IMR-90 (cell line): ENCODE measurements around the gene RAB11FIP4. TPM values are rescaled to one million over a fixed set of nuclear protein-coding genes. Genes with fewer than 3 reads are reported as not detected.

Experiments used
- ATAC-seq: fragments of 200-7000 bp; cut with Tn5 transposase; 2 replicates; pipeline ENCODE4 v1.9.1; 2020; ENCODE audit warnings: low read depth, mild to moderate bottlenecking, moderate library complexity
- BruUV-seq: library from RNA; stranded (reverse); fragments of 400-500 nt; replicated peaks from 2 replicates; lab custom pipeline; 2021; lab: Mats Ljungman, UMichigan
- CTCF ChIA-PET: fragments of 300-600 bp; formaldehyde crosslinking; extraction: SDS; loops from one replicate; lab custom pipeline; 2021; ENCODE audit warnings: antibody characterized with exemption; lab: Yijun Ruan, JAX
- POLR2A ChIA-PET: fragments of 300-600 bp; sonication (Branson Sonifier 250); formaldehyde crosslinking; loops from one replicate; lab custom pipeline; 2022; ENCODE audit warnings: antibody characterized with exemption; ENCODE audit not compliant: unreplicated experiment; lab: Charles Lee
- DNase-seq: peaks from one replicate; pipeline ENCODE4 v3.0.0; 2013
- H2AFZ ChIP-seq: replicated peaks from 2 replicates; pipeline ENCODE3; 2013; ENCODE audit warnings: low read length, mild to moderate bottlenecking; ENCODE audit not compliant: poor library complexity
- H2AK5ac ChIP-seq: 2 replicates; pipeline ENCODE4 v1.6.1; 2013; ENCODE audit warnings: low read depth, low read length, inconsistent platforms
- H2AK9ac ChIP-seq: replicated peaks from 2 replicates; pipeline ENCODE3; 2013; ENCODE audit warnings: mild to moderate bottlenecking, low read depth, low read length, moderate library complexity; ENCODE audit not compliant: poor library complexity
- H2BK120ac ChIP-seq: 2 replicates; pipeline ENCODE4 v1.6.1; 2013; ENCODE audit warnings: low read depth, low read length, inconsistent platforms
- H2BK15ac ChIP-seq: 3 replicates; pipeline ENCODE4 v1.6.1; 2013; ENCODE audit warnings: low read depth, low read length, inconsistent platforms
- H2BK20ac ChIP-seq: 2 replicates; pipeline ENCODE4 v1.6.1; 2013; ENCODE audit warnings: low read depth, mild to moderate bottlenecking, inconsistent platforms, low read length, moderate library complexity
- H2BK5ac ChIP-seq: 2 replicates; pipeline ENCODE4 v1.6.1; 2013; ENCODE audit warnings: mild to moderate bottlenecking, low read depth, low read length, inconsistent platforms; ENCODE audit not compliant: poor library complexity, severe bottlenecking
- H3K14ac ChIP-seq: replicated peaks from 2 replicates; pipeline ENCODE4 v1.6.1; 2013; ENCODE audit warnings: low read depth, low read length, inconsistent platforms
- H3K18ac ChIP-seq: 2 replicates; pipeline ENCODE4 v1.6.1; 2013; ENCODE audit warnings: low read depth, low read length, control low read depth
- H3K23ac ChIP-seq: 2 replicates; pipeline ENCODE4 v1.6.1; 2013; ENCODE audit warnings: low read depth, low read length, inconsistent platforms
- H3K27ac ChIP-seq: 2 replicates; pipeline ENCODE4 v1.5.1; 2013; ENCODE audit warnings: mild to moderate bottlenecking, control low read depth, low read length; ENCODE audit not compliant: insufficient read depth
- H3K27me3 ChIP-seq: 2 replicates; pipeline ENCODE4 v1.6.1; 2013; ENCODE audit warnings: low read length; ENCODE audit not compliant: control insufficient read depth, insufficient read depth
- H3K36me3 ChIP-seq: 2 replicates; pipeline ENCODE4 v1.6.1; 2013; ENCODE audit warnings: low read length, mixed read lengths; ENCODE audit not compliant: control insufficient read depth, insufficient read depth
- H3K4ac ChIP-seq: 2 replicates; pipeline ENCODE4 v1.6.1; 2013; ENCODE audit warnings: low read depth, low read length, inconsistent platforms
- H3K4me1 ChIP-seq: 2 replicates; pipeline ENCODE4 v1.6.1; 2013; ENCODE audit warnings: low read length, mixed read lengths; ENCODE audit not compliant: control insufficient read depth, insufficient read depth
- H3K4me2 ChIP-seq: 2 replicates; pipeline ENCODE4 v1.6.1; 2013; ENCODE audit warnings: low read depth, mild to moderate bottlenecking, control low read depth, low read length, moderate library complexity
- H3K4me3 ChIP-seq: 2 replicates; pipeline ENCODE4 v1.5.1; 2013; ENCODE audit warnings: low read depth, mild to moderate bottlenecking, control low read depth, low read length, moderate library complexity; ENCODE audit not compliant: insufficient read depth
- H3K56ac ChIP-seq: 2 replicates; pipeline ENCODE4 v1.6.1; 2013; ENCODE audit warnings: low read length, inconsistent platforms; ENCODE audit not compliant: insufficient read depth; ENCODE audit errors: extremely low read depth
- H3K79me1 ChIP-seq, 2 experiments: 2 replicates each; pipeline ENCODE4 v1.6.1; 2013; ENCODE audit warnings: low read length in 2 of 2, inconsistent platforms in 1 of 2, low read depth in 1 of 2
- H3K9ac ChIP-seq: 2 replicates; pipeline ENCODE4 v1.6.1; 2013; ENCODE audit warnings: low read depth, low read length, control low read depth
- H3K9me1 ChIP-seq: 2 replicates; pipeline ENCODE4 v1.6.1; 2013; ENCODE audit warnings: low read length, inconsistent platforms; ENCODE audit not compliant: insufficient read depth
- H3K9me3 ChIP-seq: 2 replicates; pipeline ENCODE4 v1.6.1; 2013; ENCODE audit warnings: low read length; ENCODE audit not compliant: control insufficient read depth, insufficient read depth
- H4K20me1 ChIP-seq: 2 replicates; pipeline ENCODE4 v1.6.1; 2013; ENCODE audit warnings: low read length, inconsistent platforms; ENCODE audit not compliant: insufficient read depth
- H4K5ac ChIP-seq: 2 replicates; pipeline ENCODE4 v1.6.1; 2013; ENCODE audit warnings: mild to moderate bottlenecking, low read depth, low read length, control low read depth
- H4K8ac ChIP-seq, 2 experiments: 2 replicates each; pipeline ENCODE4 v1.6.1; 2013; ENCODE audit warnings: low read depth in 2 of 2, low read length in 2 of 2, control low read depth in 1 of 2, inconsistent platforms in 1 of 2
- H4K91ac ChIP-seq: 2 replicates; pipeline ENCODE4 v1.6.1; 2013; ENCODE audit warnings: low read depth, low read length, inconsistent platforms; ENCODE audit not compliant: insufficient read depth
- CEBPB ChIP-seq: IDR thresholded peaks from 2 replicates; pipeline ENCODE4 v1.6.1; 2012; ENCODE audit warnings: low read depth, low read length, improper control_type of control experiment
- CHD1 ChIP-seq: IDR thresholded peaks from 2 replicates; pipeline ENCODE4 v1.6.1; 2012; ENCODE audit warnings: low read depth, low read length, improper control_type of control experiment
- POLR2A ChIP-seq: IDR thresholded peaks from 2 replicates; pipeline ENCODE4 v1.6.1; 2012; ENCODE audit warnings: mild to moderate bottlenecking, low read depth, low read length
- RAD21 ChIP-seq: IDR thresholded peaks from 2 replicates; pipeline ENCODE4 v1.6.1; 2012; ENCODE audit warnings: low read length, improper control_type of control experiment
- RCOR1 ChIP-seq: IDR thresholded peaks from 2 replicates; pipeline ENCODE4 v1.6.1; 2012; ENCODE audit warnings: mild to moderate bottlenecking, low read length, improper control_type of control experiment; ENCODE audit not compliant: insufficient replicate concordance
- SMC3 ChIP-seq: fragments of 150-350 bp; IDR thresholded peaks from 2 replicates; pipeline ENCODE4 v1.6.1; 2016; ENCODE audit warnings: low read depth, mild to moderate bottlenecking, antibody characterized with exemption, low read length, moderate library complexity
- WGBS, 2 experiments: methylation state at CpG; one replicate each; pipeline versions ENCODE4 v1.1.5 to v1.1.7; 2013; ENCODE audit warnings: missing lambda C conversion rate in 2 of 2; ENCODE audit not compliant: insufficient read length in 1 of 2; ENCODE audit errors: extremely low coverage in 2 of 2; 5-methylcytosine and 5-hydroxymethylcytosine counted together
- dilution Hi-C: fragments of 300-500 bp; cut with HindIII; formaldehyde crosslinking; loops from one replicate; pipeline ENCODE4 v1.14.3; 2018; ENCODE audit warnings: low sequenced_read_pairs; ENCODE audit not compliant: unreplicated experiment
- in situ Hi-C: fragments of 300-500 bp; cut with MboI; formaldehyde crosslinking; loops from 3 replicates; pipeline ENCODE4 v1.14.3; 2019; ENCODE audit warnings: low sequenced_read_pairs, inconsistent platforms, mixed read lengths
- intact Hi-C: fragments of 100-400 bp; cut with micrococcal nuclease; formaldehyde crosslinking; loops from 2 replicates; pipeline ENCODE4 v1.10.0; 2022
- polyA plus RNA-seq, 3 experiments: library from polyadenylated mRNA; depleted of rRNA; stranded (reverse); fragments of >200 nt; gene quantifications; 2 replicates each; pipeline ENCODE4 v1.2.3, GENCODE V29; 2012; ENCODE audit warnings: low replicate concordance in 1 of 3
- total RNA-seq: library from RNA; depleted of rRNA; stranded (reverse); fragments of >200 nt; gene quantifications from 2 replicates; pipeline ENCODE4 v1.2.3, GENCODE V29; 2012

The RAB11FIP4 gene
- total and polyA plus RNA-seq, 2 of the 4 experiments (the other 2 are of a cell fraction), result 0.68 to 1.1 TPM

GRCh38 chr17:31532081-31532480, 140.6 kb downstream of the RAB11FIP4 start:
- Histone ChIP-seq H3K27me3 (no peaks in the 10 kb centered on the region), H3K9ac (no peak overlapping the region), H4K8ac (no peak overlapping the region), H3K56ac (no peak overlapping the region), H3K4ac (no peak overlapping the region), H2BK5ac (no peak overlapping the region), H2AFZ (no peak overlapping the region), H2BK20ac (no peak overlapping the region), H2AK5ac (no peak overlapping the region), H3K14ac (no peak overlapping the region), H2BK120ac (no peak overlapping the region), H3K4me2 (no peak overlapping the region), H3K9me1 (peaks cover 4% of the 10 kb centered on the region; the same call in 1 of the 2 replicates), H3K79me1 (no peaks in the 10 kb centered on the region), H3K36me3 (no peaks in the 10 kb centered on the region), H4K91ac (no peak overlapping the region), H3K4me1 (peaks cover 8% of the 10 kb centered on the region), H2AK9ac (no peak overlapping the region), H2BK15ac (no peak overlapping the region), H3K4me3 (no peak overlapping the region), H3K23ac (no peak overlapping the region), H4K5ac (no peak overlapping the region), H3K18ac (no peak overlapping the region), H3K9me3 (no peaks in the 10 kb centered on the region), H4K20me1 (no peaks in the 10 kb centered on the region), H3K27ac (no peak overlapping the region)
- dilution Hi-C loops (no loop called here), intact Hi-C loops (no loop called here), in situ Hi-C loops (no loop called here)
- no peak for DNase-seq
- ChIA-PET POLR2A (no interaction called here), CTCF (interaction anchor here (4.1 kb wide), 1 partner anchor 310 kb away, joined by 21 read pairs; no protein-coding TSS in a partner anchor)
- no TSS peak for BruUV-seq
- no peak for ATAC-seq
- no peak for TF ChIP-seq RCOR1
- no peak for TF ChIP-seq POLR2A
- TF ChIP-seq RAD21, result no peak
- TF ChIP-seq CHD1, result no peak
- no peak for TF ChIP-seq SMC3
- no peak for TF ChIP-seq CEBPB
- WGBS, 2 experiments, result no CpG with 5 or more reads among the region's 7 CpGs
